ENCODE measurements around the gene PATL2. TPM values are rescaled to one million over a fixed set of nuclear protein-coding genes. Genes with fewer than 3 reads are reported as not detected.
"Not testable (repeated sequence)": the region's sequence is repeated elsewhere in the genome, so short reads cannot be mapped to it uniquely, and the experiment has no call there.

PATL2 gene
- polyA plus RNA-seq, 4 donors = 0.56 to 1.8 (median 0.89) TPM

DNA sequence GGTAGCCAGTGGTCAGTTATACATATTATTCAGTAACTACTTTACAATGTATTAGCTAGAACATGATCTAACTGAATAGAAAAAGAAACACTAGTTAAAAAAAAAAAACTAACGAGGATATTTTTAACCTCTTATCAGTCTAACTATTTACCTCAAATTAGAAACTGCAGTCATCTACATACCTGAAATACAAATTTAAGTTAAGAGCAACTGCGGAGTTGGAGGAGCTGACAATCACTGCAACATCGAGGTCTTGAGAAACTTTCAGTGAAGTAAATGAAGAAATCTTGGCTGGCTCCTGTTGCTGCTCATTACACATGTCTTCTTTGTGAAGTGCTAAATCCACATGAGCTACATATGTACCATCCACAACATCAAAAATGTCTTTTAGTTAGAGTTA, 54.2 kb downstream of the PATL2 start:
- DNase-seq (ENCODE audit: low read depth in 4 of 4, low spot score in 3 of 4) = no peak

- DNase-seq (ENCODE audit: low read depth in 4 of 4, low spot score in 3 of 4) = no peak
Measured at GRCh38 chr15:44656298-44656697, 54.8 kb downstream of the PATL2 start.

DNA sequence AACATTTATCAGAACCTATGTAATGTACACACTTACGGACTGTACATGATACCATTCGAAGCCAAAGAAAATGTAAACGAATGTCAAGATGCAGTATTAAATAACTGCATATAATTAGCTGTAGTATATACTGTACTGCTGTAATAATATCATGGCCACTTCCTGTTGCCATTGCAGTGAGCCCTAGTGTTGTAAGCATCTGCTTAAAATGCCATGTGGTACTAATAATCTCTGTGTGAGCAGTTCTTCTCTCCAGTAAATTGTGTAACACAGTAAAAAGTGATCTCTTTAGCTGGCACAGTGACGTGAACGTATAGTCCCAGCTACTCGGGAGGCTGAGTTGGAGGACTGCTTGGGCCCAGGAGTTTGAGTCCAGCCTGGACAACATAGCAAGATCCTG, 56.3 kb downstream of the PATL2 start:
- no peak for DNase-seq (ENCODE audit: low read depth in 4 of 4, low spot score in 3 of 4)

DNA sequence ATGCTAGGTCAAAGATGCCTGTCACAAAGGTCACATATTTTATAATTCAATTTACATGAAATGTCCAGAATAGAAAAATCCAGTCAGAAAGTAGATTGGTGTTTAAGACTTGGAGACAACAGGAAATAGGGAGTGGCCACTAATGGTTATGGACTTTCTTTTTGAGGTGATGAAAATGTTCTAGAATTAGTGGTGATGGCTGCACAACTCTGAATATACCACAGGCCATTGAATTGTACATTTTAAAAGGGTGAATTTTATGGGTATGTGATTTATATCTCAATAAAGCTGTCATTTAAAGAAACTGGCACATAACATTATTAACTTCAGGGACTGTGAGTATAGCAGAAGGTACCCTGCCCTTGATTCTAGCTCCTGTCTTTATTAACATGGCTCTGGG, 63.5 kb downstream of the PATL2 start:
- no peak for DNase-seq (ENCODE audit: low read depth in 4 of 4, low spot score in 3 of 4)

DNA sequence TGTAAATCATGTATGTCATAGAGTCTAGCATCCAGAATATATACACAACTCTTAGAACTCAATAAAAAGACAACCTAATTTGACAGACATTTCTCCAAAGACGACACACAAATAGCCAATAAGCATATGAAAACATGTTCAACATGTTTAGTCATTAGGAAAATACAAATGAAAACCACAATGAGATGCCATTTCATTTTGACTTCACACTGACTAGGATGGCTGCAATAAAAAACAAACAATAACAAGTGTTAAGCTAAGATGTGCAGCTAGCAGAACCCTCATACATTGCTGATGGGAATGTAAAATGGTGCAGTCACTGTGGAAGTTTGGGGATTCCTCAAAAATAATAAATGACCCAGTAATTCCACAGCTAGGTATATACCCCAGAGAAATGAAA, 64.1 kb downstream of the PATL2 start:
- DNase-seq (ENCODE audit: low read depth in 4 of 4, low spot score in 3 of 4) = no peak

- no peak for DNase-seq (ENCODE audit: low read depth in 4 of 4, low spot score in 3 of 4)
Measured at GRCh38 chr15:44646460-44646859, 64.7 kb downstream of the PATL2 start.

- no peak for DNase-seq (ENCODE audit: low read depth in 4 of 4, low spot score in 3 of 4)
Measured at GRCh38 chr15:44641651-44642050, 69.5 kb downstream of the PATL2 start.

GRCh38 chr15:44636976-44637375, 74.1 kb downstream of the PATL2 start:
- no peak for DNase-seq (ENCODE audit: low read depth in 4 of 4, low spot score in 3 of 4)

- no peak for DNase-seq (ENCODE audit: low read depth in 4 of 4, low spot score in 3 of 4)
Measured at GRCh38 chr15:44633603-44634002, 77.5 kb downstream of the PATL2 start.

DNA sequence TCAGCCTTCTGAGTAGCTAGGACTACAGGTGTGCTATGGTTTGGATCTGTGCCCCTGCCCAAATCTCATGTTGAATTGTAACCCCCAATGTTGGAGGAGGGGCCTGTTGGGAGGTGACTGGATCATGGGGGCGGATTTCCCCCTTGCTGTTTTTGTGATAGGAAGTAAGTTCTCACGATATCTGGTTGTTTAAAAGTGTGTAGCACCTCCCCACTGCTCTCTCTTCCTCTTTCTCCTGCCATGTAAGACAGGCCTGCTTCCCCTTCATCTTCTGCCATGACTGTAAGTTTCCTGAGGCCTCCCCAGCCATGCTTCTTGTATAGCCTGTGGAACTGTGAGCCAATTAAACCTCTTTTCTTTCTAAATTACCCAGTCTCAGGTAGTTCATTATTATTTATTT, 85.8 kb downstream of the PATL2 start:
- not testable (repeated sequence) for DNase-seq (ENCODE audit: low read depth in 4 of 4, low spot score in 3 of 4)

DNA sequence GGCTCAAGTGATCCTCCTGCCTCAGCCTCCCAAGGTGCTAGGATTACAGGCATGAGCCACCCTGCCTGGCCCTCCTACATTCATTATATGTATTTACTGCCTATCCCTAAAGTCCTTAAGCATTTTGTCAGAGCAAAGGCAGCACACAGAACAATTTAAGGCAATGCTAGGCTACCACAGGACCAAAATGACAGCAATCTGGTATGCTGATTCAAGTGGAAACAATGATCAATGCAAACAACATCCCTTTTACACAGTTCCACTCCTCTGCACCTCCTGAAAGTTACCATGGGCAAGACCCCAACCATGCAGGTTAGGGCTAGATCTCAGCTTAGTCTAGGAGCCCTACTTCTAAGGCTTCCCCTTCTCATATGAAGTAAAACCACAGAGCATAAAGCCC, 87.9 kb downstream of the PATL2 start:
- no peak for DNase-seq (ENCODE audit: low read depth in 4 of 4, low spot score in 3 of 4)

- DNase-seq (ENCODE audit: low read depth in 4 of 4, low spot score in 3 of 4) = no peak
Measured at GRCh38 chr15:44620081-44620480, 91.0 kb downstream of the PATL2 start.

GRCh38 chr15:44616974-44617373, 94.1 kb downstream of the PATL2 start:
- DNase-seq (ENCODE audit: low read depth in 4 of 4, low spot score in 3 of 4) = no peak

Other genes starting within 250 kb of the PATL2 start
- gene EIF3J, start 174.2 kb downstream of the PATL2 start, polyA plus RNA-seq (ENCODE audit: insufficient read length in 4 of 4) = 100 to 1,000 TPM in 3 of 4 donors, 10 to 100 TPM in 1; 70.4 to 128 (median 106) TPM
- 10 to 100 TPM; 54.9 to 84.8 (median 74.9) TPM for gene SPG11, start 47.7 kb downstream of the PATL2 start, polyA plus RNA-seq (ENCODE audit: insufficient read length in 4 of 4)
- 1,000 to 10,000 TPM in 1 of 4 donors, 100 to 1,000 TPM in 3; 767 to 1,091 (median 933) TPM for gene B2M, start 194 bp upstream of the PATL2 start, polyA plus RNA-seq (ENCODE audit: insufficient read length in 4 of 4)
- 10 to 100 TPM; 24.4 to 26.1 (median 24.9) TPM for gene TRIM69, start 25.2 kb upstream of the PATL2 start, polyA plus RNA-seq (ENCODE audit: insufficient read length in 4 of 4)
- gene TERB2, start 245.4 kb upstream of the PATL2 start, polyA plus RNA-seq (ENCODE audit: insufficient read length in 4 of 4) = not detected